WERI-Rb-1 (cell line): ENCODE data around the gene HHATL.

Source experiments
- DNase-seq: peaks from one replicate; pipeline ENCODE4 v3.0.0-alpha.2; 2020
- H3K27ac ChIP-seq: fragments of 250-450 bp; sonication (Bioruptor Pico); 2 replicates; pipeline ENCODE4 v1.5.1; 2020; ENCODE audit warnings: mild to moderate bottlenecking, moderate library complexity
- H3K27me3 ChIP-seq: fragments of 250-450 bp; sonication (Bioruptor Pico); 2 replicates; pipeline ENCODE4 v1.5.1; 2021; ENCODE audit warnings: mild to moderate bottlenecking, low read depth, moderate library complexity; ENCODE audit not compliant: insufficient read depth, severe bottlenecking
- H3K36me3 ChIP-seq: fragments of 250-450 bp; sonication (Bioruptor Pico); 2 replicates; pipeline ENCODE4 v1.5.1; 2020; ENCODE audit warnings: mild to moderate bottlenecking, moderate library complexity
- H3K4me3 ChIP-seq: 2 replicates; pipeline ENCODE4 v1.5.1; 2011; ENCODE audit warnings: low read depth, mild to moderate bottlenecking, control low read depth, low read length
- H3K9me3 ChIP-seq: fragments of 250-450 bp; sonication (Bioruptor Pico); 2 replicates; pipeline ENCODE4 v1.5.1; 2021; ENCODE audit warnings: mild to moderate bottlenecking, moderate library complexity; ENCODE audit not compliant: severe bottlenecking
- CTCF ChIP-seq: IDR thresholded peaks from 2 replicates; pipeline ENCODE4 v1.5.1; 2011; ENCODE audit warnings: low read depth, mild to moderate bottlenecking, control low read depth, inconsistent platforms, low read length

Gene HHATL

GRCh38 chr3:42742688-42743087 lies 40.1 kb upstream of the HHATL start:
- no peaks in the 10 kb centered on the region for H3K27me3 ChIP-seq
- H3K9me3 ChIP-seq, result no peaks in the 10 kb centered on the region
- H3K4me3 ChIP-seq, result no peak overlapping the region
- no peaks in the 10 kb centered on the region for H3K36me3 ChIP-seq
- H3K27ac ChIP-seq, result no peak overlapping the region
- TF ChIP-seq CTCF, result no peak
- DNase-seq, result no peak

GRCh38 chr3:42742259-42742658 lies 39.7 kb upstream of the HHATL start:
- H3K9me3 ChIP-seq, result no peaks in the 10 kb centered on the region
- no peaks in the 10 kb centered on the region for H3K36me3 ChIP-seq
- no peak overlapping the region for H3K4me3 ChIP-seq
- no peaks in the 10 kb centered on the region for H3K27me3 ChIP-seq
- no peak for TF ChIP-seq CTCF
- no peak overlapping the region for H3K27ac ChIP-seq
- no peak for DNase-seq

- no peaks in the 10 kb centered on the region for H3K27me3 ChIP-seq
- H3K36me3 ChIP-seq, result no peaks in the 10 kb centered on the region
- no peak overlapping the region for H3K4me3 ChIP-seq
- no peak overlapping the region for H3K27ac ChIP-seq
- no peaks in the 10 kb centered on the region for H3K9me3 ChIP-seq
- no peak for DNase-seq
- no peak for TF ChIP-seq CTCF
Measured at GRCh38 chr3:42741796-42742195, 39.2 kb upstream of the HHATL start.

GRCh38 chr3:42739401-42740158 lies 37.0 kb upstream of the HHATL start:
- DNase-seq, result no peak
- Histone ChIP-seq H3K9me3 (no peaks in the 10 kb centered on the region), H3K27ac (no peak overlapping the region), H3K36me3 (no peaks in the 10 kb centered on the region), H3K27me3 (no peaks in the 10 kb centered on the region), H3K4me3 (no peak overlapping the region)
- TF ChIP-seq CTCF, result no peak

GRCh38 chr3:42736531-42736930 lies 33.9 kb upstream of the HHATL start:
- no peaks in the 10 kb centered on the region for H3K36me3 ChIP-seq
- peaks cover 4% of the 10 kb centered on the region for H3K9me3 ChIP-seq
- no peak for TF ChIP-seq CTCF
- H3K27ac ChIP-seq, result no peak overlapping the region
- H3K27me3 ChIP-seq, result no peaks in the 10 kb centered on the region
- no peak overlapping the region for H3K4me3 ChIP-seq
- no peak for DNase-seq

GRCh38 chr3:42736081-42736480 lies 33.5 kb upstream of the HHATL start:
- DNase-seq, result no peak
- TF ChIP-seq CTCF, result no peak
- H3K4me3 ChIP-seq, result no peak overlapping the region

More at GRCh38 chr3:42736081-42736480, 33.5 kb upstream of the HHATL start:
- no peak overlapping the region for H3K27ac ChIP-seq
- no peaks in the 10 kb centered on the region for H3K27me3 ChIP-seq
- no peaks in the 10 kb centered on the region for H3K36me3 ChIP-seq
- H3K9me3 ChIP-seq, result peaks cover 4% of the 10 kb centered on the region
